ENCODE measurements around the gene ZNF286A.
"Not testable (repeated sequence)": the region's sequence is repeated elsewhere in the genome, so short reads cannot be mapped to it uniquely, and the experiment has no call there.

DNA sequence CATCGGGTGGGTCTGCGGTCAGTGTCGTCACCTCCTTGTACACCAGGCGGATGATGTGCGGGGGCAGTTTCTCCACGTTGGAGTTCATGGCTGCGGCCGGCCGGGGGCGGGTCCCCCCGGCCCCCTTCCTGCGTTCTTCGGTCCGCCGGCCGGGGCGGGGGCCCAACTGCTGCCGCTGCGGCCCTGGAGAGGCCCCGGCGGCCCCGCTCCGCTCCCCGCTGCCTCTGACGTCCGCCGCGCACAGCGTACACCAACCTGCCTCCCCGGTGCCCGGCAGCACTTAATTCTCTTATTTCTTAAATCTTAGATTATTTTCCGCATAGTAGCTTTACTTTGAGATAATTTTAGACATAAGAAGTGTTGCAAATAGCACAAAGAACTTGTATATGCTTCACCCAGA lies 5.3 kb downstream of the ZNF286A start:
- not testable (repeated sequence) for TF ChIP-seq POLR2A, CTCF, EP300 (IDR thresholded peaks at IDR 0.05)

Data from ovary (tissue), 3 donors.